Measurements from ENCODE around the gene FNBP1.
"Not testable (repeated sequence)": the region's sequence is repeated elsewhere in the genome, so short reads cannot be mapped to it uniquely, and the experiment has no call there.

FNBP1 gene

DNA sequence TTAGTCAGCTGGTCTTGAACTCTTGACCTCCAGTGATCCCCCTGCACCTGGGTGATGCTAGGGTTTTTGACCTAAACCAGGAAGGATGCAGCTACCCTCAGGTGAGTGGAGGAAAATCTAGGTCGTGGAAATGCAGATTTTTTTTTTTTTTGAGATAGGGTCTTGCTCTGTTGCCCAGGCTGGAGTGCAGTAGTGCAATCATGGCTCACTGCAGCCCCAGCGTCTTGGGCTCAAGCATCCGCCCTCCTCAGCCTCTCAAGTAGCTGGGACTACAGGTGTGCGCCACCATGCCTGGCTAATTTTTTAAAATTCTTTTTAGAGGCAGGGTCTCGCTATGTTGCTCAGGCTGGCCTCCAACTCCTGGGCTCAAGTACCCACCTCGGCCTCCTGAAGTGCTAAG lies 51.9 kb downstream of the FNBP1 start:
- DNase-seq (ENCODE audit: low spot score), result not testable (repeated sequence)

DNA sequence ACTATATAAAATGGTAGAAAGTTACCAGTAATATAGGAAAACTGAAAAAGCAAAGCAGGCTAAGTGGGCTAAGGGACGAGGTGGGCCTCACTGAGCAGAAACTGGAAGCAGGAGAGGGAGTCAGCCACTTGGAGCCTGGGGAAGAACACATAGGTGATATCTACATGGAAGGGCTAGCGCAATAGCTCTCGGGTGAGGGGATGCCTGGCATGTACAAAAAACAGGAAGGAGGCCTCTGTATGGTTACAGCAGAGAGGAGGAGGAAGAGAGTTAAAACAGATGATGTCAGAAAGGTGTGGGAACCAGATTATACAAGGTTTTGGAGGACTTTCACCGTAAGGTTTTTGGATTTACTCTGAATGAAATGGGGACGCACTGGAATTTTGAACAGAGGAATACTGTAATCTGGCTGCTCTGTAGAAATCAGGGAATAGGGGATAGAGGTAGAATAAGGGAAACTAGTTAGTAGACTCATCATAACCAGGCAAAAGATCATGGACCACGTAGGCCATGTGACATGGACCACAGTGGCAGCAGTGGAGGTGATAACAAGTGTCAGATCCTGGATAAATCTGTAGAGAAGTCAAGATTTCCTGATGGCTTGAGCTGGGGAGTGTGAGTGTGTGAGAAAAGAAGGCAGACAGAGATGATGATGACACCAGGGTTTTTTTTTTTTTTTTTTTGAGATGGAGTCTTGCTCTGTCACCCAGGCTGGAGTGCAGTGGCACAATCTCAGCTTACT lies 52.5 kb downstream of the FNBP1 start:
- no peak for DNase-seq (ENCODE audit: low spot score)

DNA sequence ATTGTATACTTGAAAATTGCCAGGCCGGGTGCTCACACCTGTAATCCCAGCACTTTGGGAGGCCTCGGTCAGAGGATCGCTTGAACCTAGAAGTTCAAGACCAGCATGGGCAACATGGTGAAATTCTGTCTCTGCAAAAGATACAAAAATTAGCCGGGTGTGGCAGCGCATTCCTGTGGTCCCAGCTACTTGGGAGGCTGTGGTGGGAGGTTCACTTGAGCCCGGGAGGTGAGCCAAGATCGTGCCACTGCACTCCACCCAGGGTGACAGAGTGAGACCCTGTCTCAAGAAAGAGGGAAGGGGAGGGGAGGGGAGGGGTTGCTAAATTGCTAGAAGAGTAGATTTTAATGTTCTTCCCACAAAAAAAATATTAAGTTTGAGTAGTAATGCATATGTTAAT lies 53.2 kb downstream of the FNBP1 start:
- no peak for DNase-seq (ENCODE audit: low spot score)

DNA sequence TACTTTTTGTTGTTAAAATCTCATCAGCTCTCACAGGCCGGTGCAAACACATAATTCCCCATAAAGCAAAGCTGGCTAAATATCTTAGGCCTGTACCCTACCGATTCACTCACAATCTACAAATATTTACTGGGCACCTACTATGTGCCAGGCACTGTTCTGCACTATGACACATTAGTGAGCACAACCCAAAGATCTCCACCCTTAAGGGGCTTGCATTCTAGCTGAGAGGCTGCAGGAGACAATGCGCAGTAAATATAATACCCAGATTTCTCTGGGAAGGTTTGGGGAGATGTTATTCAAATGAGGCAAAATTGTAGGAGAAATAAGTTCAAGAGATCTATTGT lies 53.7 kb downstream of the FNBP1 start:
- no peak for DNase-seq (ENCODE audit: low spot score)

DNA sequence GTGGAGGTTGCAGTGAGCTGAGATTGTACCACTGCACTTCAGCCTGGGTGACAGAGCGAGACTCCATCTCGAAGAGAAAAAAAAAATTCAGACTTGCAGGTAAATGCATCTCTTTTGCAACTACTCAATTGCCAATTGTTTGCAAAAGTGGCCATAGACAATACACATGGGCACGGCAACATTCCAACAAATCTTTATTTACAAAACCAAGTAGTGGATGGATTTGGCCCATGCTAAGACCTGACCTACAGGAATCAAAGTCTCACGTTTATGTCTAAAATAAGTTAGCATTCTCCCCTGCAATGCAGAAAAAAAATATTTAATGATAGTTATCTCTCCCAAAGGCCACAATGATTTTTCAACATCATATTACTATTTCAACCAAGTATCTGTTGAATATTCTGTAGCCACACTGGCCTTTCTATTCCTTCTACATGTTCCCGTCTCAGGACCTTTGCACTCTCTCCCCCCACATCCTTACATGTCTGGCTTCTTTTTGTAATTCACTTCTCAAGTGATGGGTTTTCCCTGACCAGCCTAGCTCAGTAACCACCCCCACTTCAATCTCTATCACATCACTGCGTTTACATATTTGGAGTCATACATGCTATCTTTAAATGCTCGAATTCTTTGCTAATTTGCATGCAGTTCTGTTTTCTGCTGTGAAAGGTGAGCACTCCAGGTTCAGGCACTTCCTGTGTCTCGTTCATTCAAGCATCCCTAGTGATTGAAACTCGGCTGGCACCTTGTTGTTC lies 54.2 kb downstream of the FNBP1 start:
- DNase-seq (ENCODE audit: low spot score), result no peak

DNA sequence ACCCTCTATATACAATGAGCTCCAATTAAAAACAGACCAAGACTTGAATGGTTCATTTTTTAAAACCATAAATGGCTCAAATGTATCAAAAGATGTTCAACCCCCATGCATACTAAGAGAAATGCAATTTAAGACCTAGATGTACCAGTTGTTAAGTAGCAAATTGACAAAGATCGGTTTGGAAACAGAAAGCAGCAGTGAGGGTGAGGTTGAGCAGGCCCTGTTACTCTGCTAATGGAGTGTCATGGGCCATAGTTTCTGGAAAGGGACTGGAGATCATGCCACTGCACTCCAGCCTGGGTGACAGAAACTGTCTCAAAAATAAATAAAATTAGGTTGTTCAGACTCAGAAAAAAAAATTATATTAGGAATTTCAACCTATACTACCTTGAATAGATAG lies 55.0 kb downstream of the FNBP1 start:
- no peak for DNase-seq (ENCODE audit: low spot score)

DNA sequence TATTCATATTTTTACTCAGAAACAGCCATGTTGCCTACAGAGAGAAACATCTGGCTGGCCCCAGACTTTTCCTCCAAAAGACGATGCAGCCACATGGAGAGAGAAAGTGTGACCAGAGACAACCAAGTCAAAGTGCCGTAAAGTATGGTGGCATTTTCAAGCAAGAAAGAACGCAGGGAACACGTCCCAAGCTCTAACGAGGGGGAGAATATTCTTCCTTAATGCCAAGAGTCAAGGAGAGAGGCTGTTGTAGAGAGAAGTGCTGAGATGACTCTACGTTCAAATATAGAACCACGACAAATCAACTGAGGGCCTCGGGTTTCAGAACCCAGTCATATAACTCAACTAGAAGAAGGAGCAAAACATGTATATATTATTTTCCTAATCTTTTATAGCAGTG lies 55.9 kb downstream of the FNBP1 start:
- no peak for DNase-seq (ENCODE audit: low spot score)

DNA sequence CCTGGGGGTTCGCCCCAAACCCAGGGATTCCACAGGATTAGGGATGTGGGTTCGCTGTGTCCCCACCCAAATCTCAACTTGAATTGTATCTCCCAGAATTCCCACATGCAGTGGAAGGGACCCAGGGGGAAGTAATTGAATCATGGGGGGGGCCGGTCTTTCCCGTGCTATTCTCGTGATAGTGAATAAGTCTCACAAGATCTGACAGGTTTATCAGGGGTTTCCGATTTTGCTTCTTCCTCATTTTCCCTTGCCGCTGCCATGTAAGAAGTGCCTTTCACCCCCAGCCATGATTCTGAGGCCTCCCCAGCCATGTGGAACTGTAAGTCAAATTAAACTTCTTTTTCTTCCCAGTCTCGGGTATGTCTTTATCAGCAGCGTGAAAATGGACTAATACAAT lies 58.4 kb downstream of the FNBP1 start:
- not testable (repeated sequence) for DNase-seq (ENCODE audit: low spot score)

DNA sequence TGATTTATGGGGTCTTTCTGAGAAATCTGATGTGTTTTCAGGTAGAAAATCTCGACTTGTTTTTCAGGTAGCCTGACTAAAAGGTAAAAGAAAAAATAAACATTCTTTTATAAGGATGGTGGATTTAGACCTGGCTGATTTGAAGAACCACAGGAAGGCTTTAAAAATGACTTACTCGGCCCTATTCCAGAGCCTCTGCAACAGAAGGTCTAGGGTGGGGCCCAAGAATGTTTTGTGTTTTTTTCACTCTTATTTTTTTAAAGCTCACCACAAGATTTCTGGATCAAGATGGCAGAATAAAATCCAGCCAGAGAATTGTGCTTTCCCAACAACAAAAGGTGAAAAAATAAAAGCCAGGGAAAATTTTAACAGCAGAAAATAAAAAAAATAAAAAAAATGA lies 59.1 kb downstream of the FNBP1 start:
- no peak for DNase-seq (ENCODE audit: low spot score)

DNA sequence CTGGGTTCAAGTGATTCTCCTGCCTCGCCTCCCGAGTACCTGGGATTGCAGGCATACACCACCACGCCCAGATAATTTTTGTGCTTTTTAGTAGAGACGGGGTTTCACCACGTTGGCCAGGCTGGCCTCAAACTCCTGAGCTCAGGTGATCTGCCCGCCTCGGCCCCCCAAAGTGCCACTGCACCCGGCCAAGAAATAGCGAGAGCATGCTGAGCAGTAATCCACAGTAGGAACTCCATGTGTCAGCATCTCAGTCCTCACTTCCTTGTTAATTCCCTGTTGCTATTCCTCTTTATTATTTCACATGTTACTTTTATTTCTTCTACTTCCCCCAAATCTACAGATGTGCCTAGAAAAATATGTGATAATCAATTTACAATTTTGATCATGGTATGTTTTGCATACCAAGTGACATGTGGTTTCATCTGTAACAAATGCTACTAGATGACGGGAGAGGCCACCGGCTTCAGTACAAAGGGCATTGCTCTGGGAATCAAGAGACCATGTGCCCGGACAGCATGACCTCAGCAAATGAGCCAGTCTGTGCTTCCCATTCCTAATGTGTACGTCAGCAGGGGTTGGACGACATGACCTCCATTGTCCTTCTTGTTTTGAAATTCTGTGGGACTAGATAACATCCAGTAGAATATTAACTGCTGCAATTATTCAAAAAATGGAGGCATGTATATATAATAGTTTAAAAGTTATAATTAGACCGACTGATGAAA lies 61.6 kb downstream of the FNBP1 start:
- DNase-seq (ENCODE audit: low spot score), result peak; percentile 51

DNA sequence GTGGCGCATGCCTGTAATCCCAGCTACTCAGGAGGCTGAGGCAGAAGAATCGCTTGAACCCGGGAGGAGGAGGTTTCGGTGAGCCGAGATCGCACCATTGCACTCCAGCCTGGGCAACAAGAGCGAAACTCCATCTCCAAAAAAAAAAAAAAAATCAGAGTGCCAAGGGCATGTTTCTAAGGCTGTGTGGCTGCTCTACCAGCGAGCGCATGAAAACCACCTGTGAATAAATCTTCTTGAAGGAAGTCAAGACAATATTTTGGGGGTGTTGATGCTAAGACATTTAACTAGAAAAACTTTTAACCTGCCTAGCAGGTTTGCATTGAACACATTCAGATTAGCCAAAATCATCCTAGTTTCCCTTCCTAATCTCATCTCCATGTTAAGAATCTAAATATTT lies 62.8 kb downstream of the FNBP1 start:
- DNase-seq (ENCODE audit: low spot score), result not testable (repeated sequence)

DNA sequence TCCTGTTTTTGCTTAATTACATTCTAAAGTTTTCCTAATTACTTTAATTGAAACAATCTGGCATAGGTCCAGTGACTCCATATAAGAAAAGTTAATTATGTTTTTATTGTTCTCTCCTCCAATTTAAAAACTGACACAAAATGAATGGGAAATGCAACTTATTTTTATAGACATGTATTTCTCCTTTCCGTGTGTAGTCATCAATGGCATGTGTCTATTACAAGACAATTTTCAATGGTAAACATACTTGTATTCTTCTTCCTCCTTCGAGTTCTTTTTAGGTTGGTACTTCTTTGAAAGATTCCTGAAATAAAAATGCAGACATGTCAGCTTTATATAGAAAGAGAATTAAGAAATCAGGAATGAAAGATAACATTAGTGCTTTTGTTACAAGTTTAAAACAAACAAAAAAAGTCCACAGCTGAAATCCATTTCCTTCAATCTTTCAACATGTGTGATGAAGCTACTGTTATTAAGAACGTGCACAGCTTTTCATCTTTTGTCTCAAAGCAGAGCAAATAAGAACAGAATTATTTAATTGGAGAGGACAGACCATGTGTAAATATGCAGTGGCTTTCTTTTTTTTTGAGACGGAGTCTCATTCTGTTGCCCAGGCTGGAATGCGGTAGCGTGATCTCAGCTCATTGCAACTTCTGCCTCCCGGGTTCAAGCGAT lies 63.8 kb downstream of the FNBP1 start:
- no peak for DNase-seq (ENCODE audit: low spot score)

DNA sequence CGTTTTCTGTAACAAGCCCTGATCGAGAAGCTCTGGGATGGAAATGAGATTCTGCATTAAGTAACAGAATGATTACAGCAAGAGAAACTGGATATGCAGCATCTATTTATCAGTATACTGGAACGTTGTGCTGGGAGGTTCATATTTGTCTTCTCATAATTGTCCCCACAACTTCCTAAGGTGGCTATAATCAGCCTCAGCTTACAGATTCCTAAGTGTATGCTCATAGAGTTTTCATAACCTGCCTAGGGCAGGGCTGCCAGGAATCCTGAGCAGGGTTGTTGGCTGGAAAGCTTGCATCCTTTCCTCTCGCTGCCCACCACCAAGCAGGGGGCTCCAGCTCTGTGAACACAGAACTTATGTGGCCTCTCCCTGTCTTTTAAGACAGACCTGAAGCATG lies 70.2 kb downstream of the FNBP1 start:
- DNase-seq (ENCODE audit: low spot score), result no peak

DNA sequence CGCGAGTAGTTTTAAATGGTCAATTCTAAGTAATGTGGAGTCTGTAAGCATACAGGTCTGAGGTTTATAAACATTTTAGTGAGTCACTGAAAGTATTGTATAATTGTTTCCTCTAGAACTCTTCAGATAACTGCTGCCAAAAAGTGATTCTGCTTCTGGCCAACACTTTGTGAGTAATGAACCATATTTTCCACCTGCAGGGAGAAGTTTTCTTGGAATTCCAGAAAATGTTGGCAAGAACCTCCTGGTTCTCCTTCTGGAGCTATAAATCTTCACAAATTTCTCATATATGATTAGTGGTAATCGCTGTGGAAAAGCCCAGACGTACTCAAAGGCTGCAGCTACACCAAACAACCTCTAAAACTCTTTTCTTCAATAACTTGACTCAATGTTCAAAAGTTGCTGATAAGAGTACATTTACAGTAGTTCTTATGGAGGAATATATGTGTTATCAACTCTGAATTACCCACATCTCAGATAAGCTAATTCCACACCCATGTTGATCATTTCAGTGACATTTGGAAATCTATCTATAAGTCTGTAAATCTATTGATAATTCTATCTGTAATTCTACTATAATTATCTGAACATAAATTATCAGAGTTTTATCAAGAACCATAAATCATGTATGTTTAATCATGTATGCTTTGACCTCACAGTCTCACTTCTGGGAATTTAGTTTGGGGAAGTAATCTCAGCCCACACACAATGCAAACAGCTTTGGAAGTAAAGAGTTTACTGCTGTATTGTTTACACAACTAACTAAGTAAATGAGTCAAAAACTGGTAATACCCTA lies 74.1 kb downstream of the FNBP1 start:
- DNase-seq (ENCODE audit: low spot score), result no peak

DNA sequence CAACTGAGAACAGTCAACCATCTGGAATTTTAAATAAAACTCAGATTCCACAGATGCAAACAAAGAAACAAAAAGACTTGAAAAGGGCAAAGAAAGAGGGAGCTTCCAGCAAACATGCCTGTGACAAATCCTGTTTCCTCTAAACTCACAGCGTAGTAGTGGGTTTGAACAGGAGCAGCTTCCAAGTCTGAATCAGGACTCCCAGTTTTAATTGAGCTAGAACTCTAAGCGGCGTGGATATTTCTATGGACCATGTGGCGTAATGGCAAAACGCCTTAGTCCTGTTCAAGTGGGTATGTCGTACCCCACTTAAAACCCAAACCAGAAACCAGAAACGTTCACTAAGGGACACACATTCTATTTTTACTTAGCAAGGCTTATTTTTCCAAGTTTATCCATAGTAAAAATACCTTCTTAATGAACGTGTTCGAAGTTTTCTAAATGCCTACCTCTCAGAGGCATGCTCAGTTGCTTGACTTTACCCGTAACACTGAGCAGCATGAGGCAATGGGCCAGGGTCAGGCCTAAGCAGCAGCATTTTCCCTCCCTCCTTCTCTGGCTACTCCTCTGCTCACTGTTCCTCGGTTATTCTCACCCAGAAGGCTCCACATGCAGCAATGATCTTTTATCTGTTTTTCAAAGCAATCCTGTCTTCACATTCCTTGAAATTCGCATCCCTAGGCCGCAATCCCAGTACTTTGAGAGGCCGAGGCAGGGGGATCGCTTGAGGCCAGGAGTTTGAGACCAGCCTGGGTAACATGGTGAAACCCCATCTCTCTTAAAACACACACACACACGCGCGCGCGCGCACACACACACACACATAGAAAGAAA lies 77.9 kb downstream of the FNBP1 start:
- no peak for DNase-seq (ENCODE audit: low spot score)

DNA sequence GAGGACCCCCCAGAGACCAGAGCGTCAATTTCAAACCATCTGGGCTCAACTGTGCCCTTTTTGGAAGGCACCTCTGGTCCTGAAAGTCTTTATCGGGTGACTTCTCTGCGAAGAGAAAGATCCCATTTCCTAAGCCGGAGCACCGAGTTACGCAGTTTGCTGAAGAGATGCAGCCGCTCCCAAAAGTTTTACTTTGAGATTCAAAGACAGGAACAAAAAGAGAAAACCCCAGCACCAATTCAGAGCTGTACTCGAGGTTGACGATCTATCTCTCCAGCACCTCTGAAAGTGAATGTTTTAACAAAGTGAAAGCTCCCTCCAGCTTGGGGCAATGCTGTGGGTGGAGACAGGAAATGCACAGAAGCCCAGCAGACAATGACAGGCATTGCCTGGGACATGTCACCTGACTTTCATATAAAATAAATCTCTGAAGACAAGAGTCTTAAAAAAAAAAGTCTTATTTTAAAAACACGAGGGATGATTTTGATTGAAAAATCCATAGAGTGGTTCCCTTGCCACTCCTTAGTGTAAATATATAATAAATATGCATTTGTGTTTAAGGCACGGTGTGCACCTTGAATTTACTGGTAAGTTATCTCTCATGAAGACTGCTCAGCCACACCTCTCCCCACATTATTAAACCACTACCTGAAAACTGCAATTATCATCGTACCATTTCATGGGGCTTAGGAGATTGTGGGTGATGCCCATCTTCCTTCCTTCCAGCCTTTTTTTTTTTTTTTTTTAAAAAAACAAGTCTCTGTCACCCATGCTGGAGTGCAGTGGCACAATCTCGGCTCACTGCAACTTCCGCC lies 79.9 kb downstream of the FNBP1 start:
- no peak for DNase-seq (ENCODE audit: low spot score)

DNA sequence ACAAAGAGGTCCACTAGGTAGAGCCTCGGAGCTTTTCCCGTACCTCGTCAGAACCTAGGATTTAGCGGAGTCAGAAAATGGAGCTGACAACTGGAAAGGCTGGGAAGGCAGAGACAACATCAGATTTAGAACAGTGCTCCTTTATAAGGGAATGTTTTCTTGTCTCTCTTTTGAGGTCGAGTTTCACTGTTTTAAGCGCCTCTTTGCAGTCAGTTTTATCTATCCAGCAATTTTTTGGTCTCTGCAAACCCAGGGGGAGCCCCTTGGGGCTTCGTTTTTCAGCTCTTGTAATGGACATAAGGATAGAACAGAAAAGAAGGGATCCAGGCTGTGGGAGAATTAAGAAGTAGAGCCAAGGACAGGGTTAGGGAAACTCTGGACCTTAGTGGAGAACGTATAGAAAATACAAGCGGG lies 80.5 kb downstream of the FNBP1 start:
- no peak for DNase-seq (ENCODE audit: low spot score)

DNA sequence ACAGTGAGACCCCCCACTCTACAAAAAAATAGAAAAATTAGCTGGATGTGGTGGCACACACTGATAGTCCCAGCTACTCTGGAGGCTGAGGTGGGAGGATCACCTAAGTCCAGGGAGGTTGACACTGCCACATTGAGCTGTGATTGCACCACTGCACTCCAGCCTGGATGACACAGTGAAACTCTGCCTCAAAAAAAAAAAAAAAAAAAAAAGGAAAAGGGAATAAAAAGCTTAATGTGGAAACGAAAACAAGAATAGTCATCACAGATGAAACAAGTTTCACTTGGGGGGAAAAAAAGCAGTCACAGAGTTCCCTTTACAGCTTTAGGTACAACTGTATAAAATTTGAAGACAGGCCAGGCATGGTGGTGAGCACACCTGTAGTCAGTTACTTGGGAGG lies 84.2 kb downstream of the FNBP1 start:
- no peak for DNase-seq (ENCODE audit: low spot score)

DNA sequence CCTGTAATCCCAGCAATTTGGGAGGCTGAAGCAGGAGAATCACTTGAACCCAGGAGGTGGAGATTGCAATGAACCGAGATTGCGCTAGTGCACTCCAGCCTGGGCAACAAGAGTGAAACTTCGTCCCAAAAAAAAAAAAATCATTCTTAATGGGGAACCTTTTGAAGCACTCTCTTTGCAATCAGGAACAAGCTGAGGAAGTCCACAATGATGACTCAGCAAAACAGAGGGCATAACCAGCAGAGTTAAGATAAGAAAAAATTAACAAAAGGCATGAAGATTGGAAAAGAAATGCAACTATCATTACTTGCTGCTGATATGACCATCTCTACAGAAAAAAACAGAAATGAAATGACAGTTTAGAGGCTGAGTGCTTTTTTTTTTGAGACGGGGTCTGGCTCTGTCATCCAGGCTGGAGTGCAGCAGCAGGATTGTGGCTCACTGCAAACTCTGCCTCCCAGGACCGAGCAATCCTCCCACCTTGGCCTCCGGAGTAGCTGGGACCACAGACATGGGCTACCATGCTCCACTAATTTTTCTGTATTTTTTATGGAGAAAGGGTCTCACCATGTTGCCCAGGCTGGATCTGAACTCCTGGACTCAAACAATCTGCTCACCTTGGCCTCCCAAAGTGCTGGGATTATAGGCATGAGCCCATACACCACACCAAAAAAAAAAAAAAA lies 88.0 kb downstream of the FNBP1 start:
- DNase-seq (ENCODE audit: low spot score), result no peak
